ENCODE data around the gene EPB41L4A. TPM values are rescaled to one million over a fixed set of nuclear protein-coding genes. Genes with fewer than 3 reads are reported as not detected.

EPB41L4A gene
- total RNA-seq, 1 donor from 2014 or later = 11.1 TPM

DNA sequence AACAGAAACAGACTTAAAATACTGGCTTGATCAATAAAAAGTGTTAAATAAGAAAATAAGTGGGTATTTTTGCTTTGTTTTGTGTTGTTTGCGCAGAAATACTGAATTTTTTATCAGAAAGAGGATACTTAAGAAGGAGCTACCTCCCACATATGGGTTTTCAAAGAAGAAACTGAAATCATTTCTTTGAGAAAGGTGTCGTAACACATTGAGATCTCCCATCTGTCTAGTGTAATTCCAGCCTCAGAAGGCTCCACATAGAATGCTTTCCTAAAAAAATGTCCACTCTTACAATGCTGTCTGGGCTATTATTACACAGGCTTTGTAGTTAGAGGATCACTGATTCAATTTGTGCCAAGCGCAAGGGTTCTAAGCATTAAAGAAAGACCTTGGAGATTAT is 226.2 kb downstream of the EPB41L4A start:
- Mint-ChIP-seq H3K9me3 (ENCODE audit: unreplicated experiment) (no peaks in the 10 kb centered on the region), H3K4me3 (ENCODE audit: unreplicated experiment) (no peak overlapping the region), H3K4me1 (ENCODE audit: low read depth, unreplicated experiment) (no peaks in the 10 kb centered on the region), H3K27ac (ENCODE audit: unreplicated experiment) (no peak overlapping the region), H3K27me3 (ENCODE audit: low read depth, unreplicated experiment) (no peaks in the 10 kb centered on the region), H3K36me3 (ENCODE audit: low read depth, unreplicated experiment) (no peaks in the 10 kb centered on the region)
- no peaks in the 10 kb centered on the region for H3K9me3 ChIP-seq (ENCODE audit: insufficient read depth, low read depth, low read length)
- H3K27me3 ChIP-seq (ENCODE audit: insufficient read depth, low read length) = peaks cover 3% of the 10 kb centered on the region
- no peaks in the 10 kb centered on the region for H3K36me3 ChIP-seq (ENCODE audit: insufficient read depth, low read length)
- H3K4me1 ChIP-seq (ENCODE audit: insufficient read depth, low read length) = no peaks in the 10 kb centered on the region
- H3K79me2 ChIP-seq (ENCODE audit: insufficient read depth, low read length) = no peaks in the 10 kb centered on the region
- DNase-seq (ENCODE audit: low read depth) (no peak), FAIRE-seq (no peak)
- no peak overlapping the region for H2AFZ ChIP-seq (ENCODE audit: low read depth, low read length)
- H3K4me2 ChIP-seq (ENCODE audit: low read length) = no peak overlapping the region
- TF ChIP-seq EZH2 (IDR thresholded peaks at IDR 0.05; ENCODE audit: insufficient read depth, low read length) = no peak
- TF ChIP-seq, protein P1, sequence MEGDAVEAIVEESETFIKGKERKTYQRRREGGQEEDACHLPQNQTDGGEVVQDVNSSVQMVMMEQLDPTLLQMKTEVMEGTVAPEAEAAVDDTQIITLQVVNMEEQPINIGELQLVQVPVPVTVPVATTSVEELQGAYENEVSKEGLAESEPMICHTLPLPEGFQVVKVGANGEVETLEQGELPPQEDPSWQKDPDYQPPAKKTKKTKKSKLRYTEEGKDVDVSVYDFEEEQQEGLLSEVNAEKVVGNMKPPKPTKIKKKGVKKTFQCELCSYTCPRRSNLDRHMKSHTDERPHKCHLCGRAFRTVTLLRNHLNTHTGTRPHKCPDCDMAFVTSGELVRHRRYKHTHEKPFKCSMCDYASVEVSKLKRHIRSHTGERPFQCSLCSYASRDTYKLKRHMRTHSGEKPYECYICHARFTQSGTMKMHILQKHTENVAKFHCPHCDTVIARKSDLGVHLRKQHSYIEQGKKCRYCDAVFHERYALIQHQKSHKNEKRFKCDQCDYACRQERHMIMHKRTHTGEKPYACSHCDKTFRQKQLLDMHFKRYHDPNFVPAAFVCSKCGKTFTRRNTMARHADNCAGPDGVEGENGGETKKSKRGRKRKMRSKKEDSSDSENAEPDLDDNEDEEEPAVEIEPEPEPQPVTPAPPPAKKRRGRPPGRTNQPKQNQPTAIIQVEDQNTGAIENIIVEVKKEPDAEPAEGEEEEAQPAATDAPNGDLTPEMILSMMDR (IDR thresholded peaks at IDR 0.05; ENCODE audit: insufficient read depth, low read depth, low read length) = no peak
- no peak overlapping the region for H3K4me3 ChIP-seq (ENCODE audit: insufficient read depth, low read depth, low read length)
- H4K20me1 ChIP-seq (ENCODE audit: insufficient read depth, low read length) = no peaks in the 10 kb centered on the region
- no peak overlapping the region for H3K27ac ChIP-seq (ENCODE audit: low read depth, low read length)
- H3K9ac ChIP-seq (ENCODE audit: low read length) = no peak overlapping the region

DNA sequence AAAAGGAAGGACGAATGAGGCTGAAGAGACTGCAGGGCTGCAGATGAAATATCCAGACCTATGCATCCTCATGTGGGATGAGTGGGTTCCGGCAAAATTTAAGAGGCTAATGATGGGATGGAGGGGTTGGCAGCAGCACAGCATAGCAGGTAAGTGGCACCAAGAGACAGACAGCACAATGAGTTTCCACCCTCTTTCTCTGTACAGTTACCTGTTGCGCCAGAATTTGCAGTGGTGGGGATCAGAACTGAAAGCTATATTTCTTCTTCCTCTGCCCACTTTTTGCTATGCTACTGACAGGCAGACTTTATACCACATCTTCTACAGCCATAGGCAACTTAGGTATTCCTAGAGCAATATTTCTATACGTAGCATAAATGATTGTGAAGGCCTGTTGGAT is 227.0 kb downstream of the EPB41L4A start:
- Histone ChIP-seq H3K9ac (ENCODE audit: low read length) (no peak overlapping the region), H3K27me3 (ENCODE audit: insufficient read depth, low read length) (peaks cover 3% of the 10 kb centered on the region), H3K9me3 (ENCODE audit: insufficient read depth, low read depth, low read length) (no peaks in the 10 kb centered on the region), H3K4me1 (ENCODE audit: insufficient read depth, low read length) (no peaks in the 10 kb centered on the region), H3K4me2 (ENCODE audit: low read length) (no peak overlapping the region), H3K79me2 (ENCODE audit: insufficient read depth, low read length) (no peaks in the 10 kb centered on the region), H3K4me3 (ENCODE audit: insufficient read depth, low read depth, low read length) (no peak overlapping the region), H3K27ac (ENCODE audit: low read depth, low read length) (no peak overlapping the region), H2AFZ (ENCODE audit: low read depth, low read length) (no peak overlapping the region), H4K20me1 (ENCODE audit: insufficient read depth, low read length) (no peaks in the 10 kb centered on the region), H3K36me3 (ENCODE audit: insufficient read depth, low read length) (no peaks in the 10 kb centered on the region)
- no peak overlapping the region for H3K27ac Mint-ChIP-seq (ENCODE audit: unreplicated experiment)
- no peaks in the 10 kb centered on the region for H3K36me3 Mint-ChIP-seq (ENCODE audit: low read depth, unreplicated experiment)
- H3K4me3 Mint-ChIP-seq (ENCODE audit: unreplicated experiment) = no peak overlapping the region
- FAIRE-seq (no peak), DNase-seq (ENCODE audit: low read depth) (no peak)
- no peaks in the 10 kb centered on the region for H3K4me1 Mint-ChIP-seq (ENCODE audit: low read depth, unreplicated experiment)
- TF ChIP-seq, protein P1 (IDR thresholded peaks at IDR 0.05; ENCODE audit: insufficient read depth, low read depth, low read length) = no peak
- no peak for TF ChIP-seq EZH2 (IDR thresholded peaks at IDR 0.05; ENCODE audit: insufficient read depth, low read length)
- H3K27me3 Mint-ChIP-seq (ENCODE audit: low read depth, unreplicated experiment) = no peaks in the 10 kb centered on the region
- no peaks in the 10 kb centered on the region for H3K9me3 Mint-ChIP-seq (ENCODE audit: unreplicated experiment)

DNA sequence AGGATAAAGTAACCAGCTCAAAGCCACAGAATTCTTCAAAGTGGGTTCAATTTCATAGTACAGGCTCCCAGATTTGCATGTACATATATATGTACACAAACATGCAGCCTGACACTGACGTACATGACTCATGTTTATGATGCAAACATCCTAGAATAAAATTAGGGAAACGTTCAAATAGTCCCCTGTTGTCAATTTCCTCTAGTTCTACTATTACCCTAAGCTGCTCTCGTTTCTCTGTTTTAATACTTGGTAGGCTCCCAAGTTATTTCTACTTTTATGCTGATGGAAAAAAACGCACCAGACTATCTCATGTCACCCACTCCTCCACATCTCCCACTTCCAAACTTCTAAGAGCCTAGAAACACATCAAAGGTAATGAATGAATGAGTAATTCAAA is 229.7 kb downstream of the EPB41L4A start:
- Mint-ChIP-seq H3K36me3 (ENCODE audit: low read depth, unreplicated experiment) (no peaks in the 10 kb centered on the region), H3K27me3 (ENCODE audit: low read depth, unreplicated experiment) (no peaks in the 10 kb centered on the region), H3K27ac (ENCODE audit: unreplicated experiment) (no peak overlapping the region), H3K9me3 (ENCODE audit: unreplicated experiment) (no peaks in the 10 kb centered on the region), H3K4me3 (ENCODE audit: unreplicated experiment) (no peak overlapping the region), H3K4me1 (ENCODE audit: low read depth, unreplicated experiment) (no peaks in the 10 kb centered on the region)
- DNase-seq (ENCODE audit: low read depth) (no peak), FAIRE-seq (no peak)
- Histone ChIP-seq H3K4me1 (ENCODE audit: insufficient read depth, low read length) (no peaks in the 10 kb centered on the region), H4K20me1 (ENCODE audit: insufficient read depth, low read length) (no peaks in the 10 kb centered on the region), H3K4me2 (ENCODE audit: low read length) (no peak overlapping the region), H3K79me2 (ENCODE audit: insufficient read depth, low read length) (no peaks in the 10 kb centered on the region), H3K4me3 (ENCODE audit: insufficient read depth, low read depth, low read length) (no peak overlapping the region), H3K36me3 (ENCODE audit: insufficient read depth, low read length) (no peaks in the 10 kb centered on the region), H2AFZ (ENCODE audit: low read depth, low read length) (no peak overlapping the region), H3K27me3 (ENCODE audit: insufficient read depth, low read length) (no peaks in the 10 kb centered on the region), H3K9me3 (ENCODE audit: insufficient read depth, low read depth, low read length) (no peaks in the 10 kb centered on the region), H3K27ac (ENCODE audit: low read depth, low read length) (no peak overlapping the region), H3K9ac (ENCODE audit: low read length) (no peak overlapping the region)
- TF ChIP-seq, protein P1 (IDR thresholded peaks at IDR 0.05; ENCODE audit: insufficient read depth, low read depth, low read length) = no peak
- TF ChIP-seq EZH2 (IDR thresholded peaks at IDR 0.05; ENCODE audit: insufficient read depth, low read length) = no peak
